LNCaP clone FGC (cell line): ENCODE measurements around the gene IL5RA.

ENCODE experiments used
- DNase-seq: peaks from one replicate; pipeline ENCODE4 v3.0.0-alpha.2; 2011; ENCODE audit warnings: low read depth
- H3K4me3 ChIP-seq: 2 replicates; pipeline ENCODE4 v1.5.1; 2011; ENCODE audit warnings: mild to moderate bottlenecking, low read depth, low read length, control low read depth
- TF ChIP-seq, protein P1 (sequence below): IDR thresholded peaks from 2 replicates; pipeline ENCODE4 v1.5.1; 2012; ENCODE audit warnings: mild to moderate bottlenecking; ENCODE audit not compliant: control insufficient read depth, insufficient read depth; ENCODE audit errors: extremely low read depth

IL5RA gene

DNA sequence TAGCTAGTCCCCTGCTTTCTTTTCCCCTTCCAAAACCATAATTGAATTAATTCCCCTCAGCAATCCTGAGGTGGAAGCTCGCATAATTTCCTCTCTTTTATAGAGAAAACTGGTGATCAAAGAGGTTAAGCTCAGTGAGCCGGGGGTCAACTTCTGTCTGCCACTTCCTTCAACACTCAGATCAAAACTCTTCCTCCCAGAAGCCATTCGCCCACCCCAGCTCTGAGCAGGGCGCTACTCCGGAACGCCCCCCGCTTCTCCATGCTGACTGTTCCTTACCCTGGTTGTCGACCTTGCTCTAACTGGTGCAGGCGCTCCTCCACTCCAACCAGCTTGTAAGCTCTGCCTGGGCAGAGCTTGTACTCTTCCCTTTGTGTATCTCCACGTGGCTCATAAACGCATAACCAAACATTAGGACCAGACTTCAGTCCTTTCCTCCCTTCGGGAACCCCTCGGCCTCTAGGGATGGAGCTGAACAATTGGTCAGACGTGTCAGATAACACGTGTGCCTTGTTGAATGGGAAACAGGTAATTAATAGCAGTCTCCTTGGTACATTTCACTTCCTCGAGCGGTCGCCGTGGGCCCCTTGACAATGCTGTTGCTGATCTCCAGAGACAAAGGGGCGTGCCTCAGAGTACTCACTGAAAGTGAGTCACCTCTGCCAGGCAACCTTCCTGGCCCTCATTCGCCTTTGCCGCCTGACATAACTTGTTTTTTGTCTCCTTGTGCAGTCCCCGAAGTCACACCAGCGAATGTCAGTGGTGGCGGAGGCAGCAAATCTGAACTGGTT is 71.8 kb downstream of the IL5RA start:
- no peak for DNase-seq
- no peak overlapping the region for H3K4me3 ChIP-seq

DNA sequence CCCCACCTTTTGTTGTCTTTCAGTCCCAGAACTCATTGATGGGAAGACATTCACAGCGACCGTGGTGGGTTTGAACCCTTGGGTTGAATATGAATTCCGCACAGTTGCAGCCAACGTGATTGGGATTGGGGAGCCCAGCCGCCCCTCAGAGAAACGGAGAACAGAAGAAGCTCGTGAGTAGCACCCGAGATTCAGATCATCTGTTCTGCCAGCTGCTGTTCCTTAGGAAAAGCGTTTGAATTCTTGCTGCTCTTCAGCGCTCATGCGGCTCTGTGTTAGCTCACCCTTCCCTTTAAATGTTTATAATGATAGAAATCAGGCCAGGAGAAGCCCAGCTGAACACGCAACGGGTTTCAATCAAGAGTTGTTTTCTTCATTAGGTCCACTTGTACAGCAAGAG is 73.0 kb downstream of the IL5RA start:
- DNase-seq, result no peak
- H3K4me3 ChIP-seq, result no peak overlapping the region
- TF ChIP-seq, protein P1, sequence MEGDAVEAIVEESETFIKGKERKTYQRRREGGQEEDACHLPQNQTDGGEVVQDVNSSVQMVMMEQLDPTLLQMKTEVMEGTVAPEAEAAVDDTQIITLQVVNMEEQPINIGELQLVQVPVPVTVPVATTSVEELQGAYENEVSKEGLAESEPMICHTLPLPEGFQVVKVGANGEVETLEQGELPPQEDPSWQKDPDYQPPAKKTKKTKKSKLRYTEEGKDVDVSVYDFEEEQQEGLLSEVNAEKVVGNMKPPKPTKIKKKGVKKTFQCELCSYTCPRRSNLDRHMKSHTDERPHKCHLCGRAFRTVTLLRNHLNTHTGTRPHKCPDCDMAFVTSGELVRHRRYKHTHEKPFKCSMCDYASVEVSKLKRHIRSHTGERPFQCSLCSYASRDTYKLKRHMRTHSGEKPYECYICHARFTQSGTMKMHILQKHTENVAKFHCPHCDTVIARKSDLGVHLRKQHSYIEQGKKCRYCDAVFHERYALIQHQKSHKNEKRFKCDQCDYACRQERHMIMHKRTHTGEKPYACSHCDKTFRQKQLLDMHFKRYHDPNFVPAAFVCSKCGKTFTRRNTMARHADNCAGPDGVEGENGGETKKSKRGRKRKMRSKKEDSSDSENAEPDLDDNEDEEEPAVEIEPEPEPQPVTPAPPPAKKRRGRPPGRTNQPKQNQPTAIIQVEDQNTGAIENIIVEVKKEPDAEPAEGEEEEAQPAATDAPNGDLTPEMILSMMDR, result no peak

More for the DNA sequence above, 71.8 kb downstream of the IL5RA start:
- TF ChIP-seq, protein P1, result no peak

DNA sequence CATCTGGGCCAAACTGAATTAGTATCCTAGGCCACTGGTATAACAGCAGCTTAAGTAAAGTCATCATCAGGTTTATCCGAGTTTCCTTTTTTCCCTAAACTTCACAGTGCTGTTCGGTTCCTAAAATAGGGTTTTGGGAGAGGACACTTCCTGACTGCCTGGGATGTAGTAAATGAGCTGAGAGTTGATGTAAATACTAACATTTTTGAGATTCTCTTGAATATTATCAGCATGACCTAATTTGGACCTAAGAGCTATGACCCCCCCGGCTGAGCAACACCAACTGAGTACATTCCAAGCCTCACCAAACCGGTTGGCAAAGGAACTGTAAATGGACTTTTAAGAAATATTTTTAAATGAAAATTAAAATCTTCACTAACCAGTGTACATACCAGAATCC is 78.8 kb downstream of the IL5RA start:
- no peak for DNase-seq
- TF ChIP-seq, protein P1, result no peak

DNA sequence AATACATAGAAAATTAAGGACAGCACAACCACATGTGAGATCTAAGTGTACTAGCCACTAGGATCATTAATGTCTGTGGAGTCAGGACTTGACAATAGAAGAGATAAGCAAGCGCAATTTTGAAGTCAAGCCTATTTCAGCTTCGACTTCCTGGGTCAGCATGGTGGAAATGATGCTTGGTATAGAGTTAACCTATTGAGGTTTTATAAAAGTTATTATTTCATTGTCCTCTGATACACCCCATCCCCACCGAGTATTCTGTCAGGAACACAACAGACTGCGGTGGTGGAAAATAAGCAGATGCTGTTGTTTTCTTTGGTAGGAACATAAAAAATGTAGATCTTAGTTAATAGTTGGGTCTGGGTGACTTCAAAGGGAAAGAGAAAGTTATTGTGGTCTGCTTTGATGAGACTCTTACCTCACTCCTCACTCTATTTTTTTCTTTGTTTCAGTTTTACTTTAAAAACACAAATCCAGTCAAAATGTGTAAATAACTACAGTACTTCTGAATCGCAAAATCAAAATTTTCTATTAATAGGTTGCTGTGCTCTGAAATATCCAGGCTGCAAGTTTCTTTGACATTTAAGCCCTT is 82.1 kb downstream of the IL5RA start:
- H3K4me3 ChIP-seq, result no peak overlapping the region
- no peak for DNase-seq
- TF ChIP-seq, protein P1, result no peak

More for the DNA sequence above, 78.8 kb downstream of the IL5RA start:
- no peak overlapping the region for H3K4me3 ChIP-seq

DNA sequence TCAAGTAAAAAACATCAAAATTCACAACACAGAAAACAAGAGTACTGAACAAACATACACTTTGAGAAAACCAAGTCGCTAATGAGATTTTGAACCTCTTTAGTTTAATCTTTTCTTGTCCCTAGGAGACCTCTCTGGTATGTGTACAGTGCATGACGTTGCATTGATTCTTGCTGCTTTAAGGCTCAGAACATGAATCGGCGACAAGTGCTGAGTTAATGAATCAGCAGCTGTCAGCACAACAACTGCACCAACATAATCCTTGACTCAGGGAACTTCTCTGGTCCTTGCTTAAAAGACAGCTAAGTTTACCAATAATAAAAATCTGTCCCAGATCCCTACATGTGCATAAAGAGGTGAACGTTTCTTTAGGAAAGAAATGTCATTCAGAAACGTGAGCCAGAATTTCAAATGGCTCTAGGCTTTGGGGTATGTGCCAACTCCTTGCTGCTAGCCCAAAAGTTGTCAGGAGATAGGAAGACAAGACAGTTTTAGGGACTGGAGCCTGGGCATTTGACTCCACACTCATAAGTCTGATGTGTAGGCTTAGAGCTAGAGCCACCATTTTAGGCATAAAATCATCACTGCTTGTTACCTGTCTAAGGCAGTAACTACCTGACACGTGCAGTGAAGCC is 86.9 kb downstream of the IL5RA start:
- TF ChIP-seq, protein P1, result no peak
- H3K4me3 ChIP-seq, result no peak overlapping the region
- DNase-seq, result no peak

DNA sequence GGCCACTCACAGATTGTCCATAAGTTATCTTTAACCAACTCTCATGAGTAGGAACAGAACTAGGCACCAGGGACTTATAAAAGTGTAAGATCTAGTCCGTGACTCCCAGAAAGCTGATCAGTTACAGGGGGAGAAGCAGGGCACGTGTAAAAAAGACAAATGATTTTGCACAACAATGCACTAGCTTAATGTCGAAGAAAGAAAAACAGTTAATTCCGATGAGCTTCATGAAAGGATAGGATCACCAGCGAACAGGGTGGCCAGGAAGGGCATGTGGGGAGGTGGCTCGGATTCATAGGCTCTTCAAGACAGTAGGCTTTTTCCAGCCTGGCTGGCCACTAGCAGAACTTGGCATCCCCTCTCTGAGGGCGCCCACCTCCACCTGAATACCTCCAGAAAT is 90.0 kb downstream of the IL5RA start:
- DNase-seq, result no peak
- TF ChIP-seq, protein P1, result no peak

More for the DNA sequence above, 90.0 kb downstream of the IL5RA start:
- H3K4me3 ChIP-seq, result no peak overlapping the region
